GM23338 (cell line): Measurements from ENCODE around the gene MMRN2. TPM values are rescaled to one million over a fixed set of nuclear protein-coding genes. Genes with fewer than 3 reads are reported as not detected.

Experiments used
- ATAC-seq: fragments of 200-7000 bp; cut with Tn5 transposase; 3 replicates; pipeline ENCODE4 v1.9.1; 2020
- DNase-seq: peaks from one replicate; pipeline ENCODE4 v3.0.0-alpha.2; 2015; ENCODE audit warnings: low spot score
- H2AFZ ChIP-seq: fragments of 200-600 bp; sonication (generic); 2 replicates; pipeline ENCODE4 v1.8.0; 2016; ENCODE audit warnings: antibody characterized with exemption, mild to moderate bottlenecking, moderate library complexity
- H3F3A ChIP-seq: fragments of 200-600 bp; sonication (generic); replicated peaks from 2 replicates; pipeline ENCODE4 v1.8.0; 2017; ENCODE audit warnings: antibody characterized with exemption, mixed run types, low read depth
- H3K27ac ChIP-seq: fragments of 200-600 bp; sonication (generic); 2 replicates; pipeline ENCODE4 v1.6.1; 2016; ENCODE audit warnings: low read depth
- H3K27me3 ChIP-seq: fragments of 200-600 bp; sonication (generic); 2 replicates; pipeline ENCODE4 v1.8.0; 2016; ENCODE audit warnings: mild to moderate bottlenecking, mixed run types, moderate library complexity; ENCODE audit not compliant: insufficient read depth
- H3K36me3 ChIP-seq: fragments of 200-600 bp; sonication (generic); 2 replicates; pipeline ENCODE4 v1.8.0; 2016; ENCODE audit warnings: mild to moderate bottlenecking; ENCODE audit not compliant: insufficient read depth
- H3K4me1 ChIP-seq: fragments of 200-600 bp; sonication (generic); 2 replicates; pipeline ENCODE4 v1.8.0; 2016; ENCODE audit warnings: mild to moderate bottlenecking, moderate library complexity; ENCODE audit not compliant: insufficient read depth
- H3K4me2 ChIP-seq: fragments of 200-600 bp; sonication (generic); 2 replicates; pipeline ENCODE4 v1.7.1; 2017; ENCODE audit warnings: mixed run types
- H3K4me3 ChIP-seq: fragments of 200-600 bp; sonication (generic); 2 replicates; pipeline ENCODE4 v1.6.1; 2016; ENCODE audit warnings: mixed run types
- H3K79me2 ChIP-seq: fragments of 200-600 bp; sonication (generic); replicated peaks from 2 replicates; pipeline ENCODE4 v1.8.0; 2017; ENCODE audit warnings: mild to moderate bottlenecking; ENCODE audit not compliant: insufficient read depth
- H3K9me2 ChIP-seq: fragments of 200-600 bp; sonication (generic); 2 replicates; pipeline ENCODE4 v1.8.0; 2017; ENCODE audit not compliant: insufficient read depth
- H4K20me1 ChIP-seq: fragments of 200-600 bp; sonication (generic); replicated peaks from 2 replicates; pipeline ENCODE4 v1.8.0; 2017; ENCODE audit warnings: mild to moderate bottlenecking; ENCODE audit not compliant: insufficient read depth
- H3K27ac Mint-ChIP-seq: 2 replicates; pipeline ENCODE4 v1.8.0; 2020; ENCODE audit warnings: inconsistent platforms, mild to moderate bottlenecking, moderate library complexity, mixed read lengths
- H3K27me3 Mint-ChIP-seq: 3 replicates; pipeline ENCODE4 v1.8.0; 2022; ENCODE audit warnings: low read depth, mild to moderate bottlenecking, moderate library complexity, mixed read lengths, inconsistent platforms; ENCODE audit not compliant: insufficient read depth, poor library complexity
- H3K36me3 Mint-ChIP-seq: 3 replicates; pipeline ENCODE4 v1.8.0; 2021; ENCODE audit warnings: low read depth, mild to moderate bottlenecking, inconsistent platforms, moderate library complexity, mixed read lengths
- H3K4me1 Mint-ChIP-seq: 3 replicates; pipeline ENCODE4 v1.8.0; 2020; ENCODE audit warnings: mild to moderate bottlenecking, inconsistent platforms, mixed read lengths
- H3K4me3 Mint-ChIP-seq: 3 replicates; pipeline ENCODE4 v1.8.0; 2021; ENCODE audit warnings: moderate library complexity, mild to moderate bottlenecking, inconsistent platforms, mixed read lengths
- H3K9me3 Mint-ChIP-seq: 3 replicates; pipeline ENCODE4 v1.8.0; 2020; ENCODE audit warnings: moderate library complexity, mild to moderate bottlenecking, inconsistent platforms, mixed read lengths
- CREB1 ChIP-seq: fragments of 250-450 bp; sonication (Bioruptor Pico); IDR thresholded peaks from 2 replicates; pipeline ENCODE4 v1.5.0; 2020; ENCODE audit warnings: low read depth, mild to moderate bottlenecking, moderate library complexity
- CTCF ChIP-seq, 2 experiments: fragments of 200-600 bp in 1 of 2; sonication (generic) in 1 of 2; conservative IDR thresholded peaks; 2 replicates each; pipeline versions ENCODE4 v1.5.1 to v1.6.1; 2016 to 2017; ENCODE audit warnings: antibody characterized with exemption in 2 of 2, low read depth in 2 of 2, mild to moderate bottlenecking in 2 of 2, moderate library complexity in 1 of 2
- ETS1 ChIP-seq: IDR thresholded peaks from 2 replicates; pipeline ENCODE4 v1.6.1; 2016; ENCODE audit warnings: antibody characterized with exemption
- EZH2 ChIP-seq: fragments of 200-600 bp; sonication (generic); IDR thresholded peaks from one replicate; pipeline ENCODE4 v1.8.0; 2017; ENCODE audit warnings: antibody characterized with exemption, mild to moderate bottlenecking, low read depth; ENCODE audit not compliant: unreplicated experiment
- JUNB ChIP-seq: IDR thresholded peaks from one replicate; pipeline ENCODE4 v1.6.1; 2016; ENCODE audit warnings: antibody characterized with exemption; ENCODE audit not compliant: unreplicated experiment
- NANOG ChIP-seq: IDR thresholded peaks from 2 replicates; pipeline ENCODE4 v1.6.1; 2016; ENCODE audit warnings: antibody characterized with exemption, borderline replicate concordance
- POLR2AphosphoS5 ChIP-seq: IDR thresholded peaks from 2 replicates; pipeline ENCODE4 v1.6.1; 2016; ENCODE audit warnings: antibody characterized with exemption, low read depth
- ZNF331 ChIP-seq: fragments of 250-450 bp; sonication (Bioruptor Pico); IDR thresholded peaks from 2 replicates; pipeline ENCODE4 v1.5.0; 2020; ENCODE audit warnings: low read depth, mild to moderate bottlenecking, moderate library complexity
- polyA plus RNA-seq: library from polyadenylated mRNA; unstranded; fragments of >200 nt; fragmentation: Nextera tagmentation; extraction: Ambion mirVana; gene quantifications from 2 replicates; pipeline ENCODE4 v1.2.1, GENCODE V29; 2016
- total RNA-seq: library from RNA; depleted of rRNA; stranded (reverse); fragments of >200 nt; shearing (Covaris generic); gene quantifications from 2 replicates; pipeline ENCODE4 v1.2.3, GENCODE V29; 2014
- TF ChIP-seq, protein P1 (sequence below): fragments of 250-450 bp; sonication (Bioruptor Pico); IDR thresholded peaks from 2 replicates; pipeline ENCODE4 v1.5.0; 2020; ENCODE audit warnings: mild to moderate bottlenecking, moderate library complexity

The MMRN2 gene
- total and polyA plus RNA-seq, 2 experiments from 2014 or later: 0.32 to 2.4 TPM

DNA sequence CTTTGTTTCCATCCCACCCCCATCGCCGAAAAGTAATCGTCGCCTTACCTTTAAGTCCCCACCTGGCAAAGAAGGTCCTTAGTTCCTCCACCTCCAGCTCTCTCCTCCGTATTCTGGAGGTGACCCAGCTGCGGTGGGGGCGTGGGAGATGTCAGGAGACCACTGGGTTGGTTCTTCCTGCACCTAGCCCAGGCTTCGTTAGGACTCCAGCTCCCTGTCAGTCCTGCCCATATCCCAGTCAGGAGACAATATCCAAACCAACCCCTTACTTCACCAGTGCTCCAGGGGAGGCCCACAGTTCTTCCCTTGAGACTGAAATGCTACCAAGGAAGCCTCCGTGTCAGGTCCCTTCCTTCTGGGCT is 11.6 kb upstream of the MMRN2 start (continued):
- TF ChIP-seq CTCF (conservative IDR thresholded peaks at IDR 0.05; ENCODE audit: low read depth in 2 of 2) (no peak), POLR2AphosphoS5 (no peak)

- Histone ChIP-seq H3K27ac (no peak within 1 kb of the TSS), H3K79me2 (no peaks in the 10 kb centered on the region), H3K4me2 (peak within 1 kb of the TSS; percentile 71), H3K4me3 (peak within 1 kb of the TSS; percentile 46; the same call in 1 of the 2 replicates), H3K27me3 (peaks cover 60% of the 10 kb centered on the region), H2AFZ (peak within 1 kb of the TSS; percentile 28; the same call in 1 of the 2 replicates), H3K4me1 (peaks cover 33% of the 10 kb centered on the region), H3K36me3 (no peaks in the 10 kb centered on the region), H3K9me2 (no peaks in the 10 kb centered on the region), H3F3A (peaks cover 7% of the 10 kb centered on the region; the same call in 1 of the 2 replicates), H4K20me1 (no peaks in the 10 kb centered on the region)
- Mint-ChIP-seq H3K27ac (no peak within 1 kb of the TSS), H3K4me3 (peak within 1 kb of the TSS; percentile 32; the same call in 1 of the 3 replicates), H3K27me3 (peaks cover 47% of the 10 kb centered on the region), H3K9me3 (peaks cover 3% of the 10 kb centered on the region; the same call in 1 of the 3 replicates), H3K4me1 (peaks cover 56% of the 10 kb centered on the region), H3K36me3 (peaks cover 4% of the 10 kb centered on the region; the same call in 2 of the 3 replicates)
- peak; percentile 1; the same call in 1 of the 3 replicates for ATAC-seq
- DNase-seq: peak; percentile 40
- TF ChIP-seq EZH2 (peak; percentile 12), NANOG (no peak)
These were observed 11.0 kb upstream of the MMRN2 start, which contains the start of gene ADIRF for GRCh38 chr10:86968271-86968993. ADIRF (plus strand) TSS chr10:86968482; CDS start chr10:86968545, 63 bp downstream.

- no peaks in the 10 kb centered on the region for H3K9me3 Mint-ChIP-seq
- no peak overlapping the region for H3K27ac ChIP-seq
- H3K27ac Mint-ChIP-seq: no peak overlapping the region
- 0 out of 3 replicates have a peak overlapping the region, but pooled peaks have one; percentile 21 for H3K4me3 Mint-ChIP-seq
- H3K79me2 ChIP-seq: no peaks in the 10 kb centered on the region
- peaks cover 48% of the 10 kb centered on the region for H3K4me1 Mint-ChIP-seq
- peak overlapping the region; percentile 71; the same call in 1 of the 2 replicates for H3K4me2 ChIP-seq
- no peak overlapping the region for H2AFZ ChIP-seq
- no peaks in the 10 kb centered on the region for H3K36me3 ChIP-seq
- no peaks in the 10 kb centered on the region for H4K20me1 ChIP-seq
- peaks cover 28% of the 10 kb centered on the region for H3K4me1 ChIP-seq
- H3K4me3 ChIP-seq: no peak overlapping the region
- ATAC-seq (no peak), DNase-seq (no peak)
- peaks cover 1% of the 10 kb centered on the region; the same call in 2 of the 3 replicates for H3K36me3 Mint-ChIP-seq
- peaks cover 38% of the 10 kb centered on the region for H3K27me3 Mint-ChIP-seq
- peaks cover 7% of the 10 kb centered on the region; the same call in 1 of the 2 replicates for H3F3A ChIP-seq
- peaks cover 51% of the 10 kb centered on the region for H3K27me3 ChIP-seq
- H3K9me2 ChIP-seq: no peaks in the 10 kb centered on the region
- TF ChIP-seq JUNB (no peak), CREB1 (CRISPR knock-in tag) (no peak), ZNF331 (CRISPR knock-in tag) (no peak), NANOG (no peak), ETS1 (no peak), POLR2AphosphoS5 (no peak)
- TF ChIP-seq, protein P1, sequence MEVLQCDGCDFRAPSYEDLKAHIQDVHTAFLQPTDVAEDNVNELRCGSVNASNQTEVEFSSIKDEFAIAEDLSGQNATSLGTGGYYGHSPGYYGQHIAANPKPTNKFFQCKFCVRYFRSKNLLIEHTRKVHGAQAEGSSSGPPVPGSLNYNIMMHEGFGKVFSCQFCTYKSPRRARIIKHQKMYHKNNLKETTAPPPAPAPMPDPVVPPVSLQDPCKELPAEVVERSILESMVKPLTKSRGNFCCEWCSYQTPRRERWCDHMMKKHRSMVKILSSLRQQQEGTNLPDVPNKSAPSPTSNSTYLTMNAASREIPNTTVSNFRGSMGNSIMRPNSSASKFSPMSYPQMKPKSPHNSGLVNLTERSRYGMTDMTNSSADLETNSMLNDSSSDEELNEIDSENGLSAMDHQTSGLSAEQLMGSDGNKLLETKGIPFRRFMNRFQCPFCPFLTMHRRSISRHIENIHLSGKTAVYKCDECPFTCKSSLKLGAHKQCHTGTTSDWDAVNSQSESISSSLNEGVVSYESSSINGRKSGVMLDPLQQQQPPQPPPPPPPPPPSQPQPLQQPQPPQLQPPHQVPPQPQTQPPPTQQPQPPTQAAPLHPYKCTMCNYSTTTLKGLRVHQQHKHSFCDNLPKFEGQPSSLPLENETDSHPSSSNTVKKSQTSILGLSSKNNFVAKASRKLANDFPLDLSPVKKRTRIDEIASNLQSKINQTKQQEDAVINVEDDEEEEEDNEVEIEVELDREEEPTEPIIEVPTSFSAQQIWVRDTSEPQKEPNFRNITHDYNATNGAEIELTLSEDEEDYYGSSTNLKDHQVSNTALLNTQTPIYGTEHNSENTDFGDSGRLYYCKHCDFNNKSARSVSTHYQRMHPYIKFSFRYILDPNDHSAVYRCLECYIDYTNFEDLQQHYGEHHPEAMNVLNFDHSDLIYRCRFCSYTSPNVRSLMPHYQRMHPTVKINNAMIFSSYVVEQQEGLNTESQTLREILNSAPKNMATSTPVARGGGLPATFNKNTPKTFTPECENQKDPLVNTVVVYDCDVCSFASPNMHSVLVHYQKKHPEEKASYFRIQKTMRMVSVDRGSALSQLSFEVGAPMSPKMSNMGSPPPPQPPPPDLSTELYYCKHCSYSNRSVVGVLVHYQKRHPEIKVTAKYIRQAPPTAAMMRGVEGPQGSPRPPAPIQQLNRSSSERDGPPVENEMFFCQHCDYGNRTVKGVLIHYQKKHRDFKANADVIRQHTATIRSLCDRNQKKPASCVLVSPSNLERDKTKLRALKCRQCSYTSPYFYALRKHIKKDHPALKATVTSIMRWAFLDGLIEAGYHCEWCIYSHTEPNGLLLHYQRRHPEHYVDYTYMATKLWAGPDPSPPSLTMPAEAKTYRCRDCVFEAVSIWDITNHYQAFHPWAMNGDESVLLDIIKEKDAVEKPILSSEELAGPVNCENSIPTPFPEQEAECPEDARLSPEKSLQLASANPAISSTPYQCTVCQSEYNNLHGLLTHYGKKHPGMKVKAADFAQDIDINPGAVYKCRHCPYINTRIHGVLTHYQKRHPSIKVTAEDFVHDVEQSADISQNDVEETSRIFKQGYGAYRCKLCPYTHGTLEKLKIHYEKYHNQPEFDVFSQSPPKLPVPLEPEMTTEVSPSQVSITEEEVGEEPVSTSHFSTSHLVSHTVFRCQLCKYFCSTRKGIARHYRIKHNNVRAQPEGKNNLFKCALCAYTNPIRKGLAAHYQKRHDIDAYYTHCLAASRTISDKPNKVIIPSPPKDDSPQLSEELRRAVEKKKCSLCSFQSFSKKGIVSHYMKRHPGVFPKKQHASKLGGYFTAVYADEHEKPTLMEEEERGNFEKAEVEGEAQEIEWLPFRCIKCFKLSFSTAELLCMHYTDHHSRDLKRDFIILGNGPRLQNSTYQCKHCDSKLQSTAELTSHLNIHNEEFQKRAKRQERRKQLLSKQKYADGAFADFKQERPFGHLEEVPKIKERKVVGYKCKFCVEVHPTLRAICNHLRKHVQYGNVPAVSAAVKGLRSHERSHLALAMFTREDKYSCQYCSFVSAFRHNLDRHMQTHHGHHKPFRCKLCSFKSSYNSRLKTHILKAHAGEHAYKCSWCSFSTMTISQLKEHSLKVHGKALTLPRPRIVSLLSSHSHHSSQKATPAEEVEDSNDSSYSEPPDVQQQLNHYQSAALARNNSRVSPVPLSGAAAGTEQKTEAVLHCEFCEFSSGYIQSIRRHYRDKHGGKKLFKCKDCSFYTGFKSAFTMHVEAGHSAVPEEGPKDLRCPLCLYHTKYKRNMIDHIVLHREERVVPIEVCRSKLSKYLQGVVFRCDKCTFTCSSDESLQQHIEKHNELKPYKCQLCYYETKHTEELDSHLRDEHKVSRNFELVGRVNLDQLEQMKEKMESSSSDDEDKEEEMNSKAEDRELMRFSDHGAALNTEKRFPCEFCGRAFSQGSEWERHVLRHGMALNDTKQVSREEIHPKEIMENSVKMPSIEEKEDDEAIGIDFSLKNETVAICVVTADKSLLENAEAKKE (CRISPR knock-in tag): no peak
These were observed 10.1 kb upstream of the MMRN2 start for GRCh38 chr10:86967481-86967941.
